DND-41 (cell line): Measurements from ENCODE around the gene LCT.

Source experiments
- ATAC-seq: fragments of 200-7000 bp; cut with Tn5 transposase; 3 replicates; pipeline ENCODE4 v1.9.1; 2021; ENCODE audit warnings: low read depth; ENCODE audit not compliant: insufficient read depth
- DNase-seq: peaks from one replicate; pipeline ENCODE4 v3.0.0-alpha.2; 2020
- H2AFZ ChIP-seq: 2 replicates; pipeline ENCODE4 v1.6.0; 2012; ENCODE audit warnings: low read depth, low read length
- H3K27ac ChIP-seq: 2 replicates; pipeline ENCODE4 v1.5.1; 2012; ENCODE audit warnings: low read length, inconsistent platforms
- H3K27me3 ChIP-seq: fragments of 200-600 bp; sonication (generic); 2 replicates; pipeline ENCODE4 v1.6.0; 2012; ENCODE audit warnings: low read length, mild to moderate bottlenecking, inconsistent platforms; ENCODE audit not compliant: insufficient read depth, poor library complexity
- H3K36me3 ChIP-seq: 2 replicates; pipeline ENCODE4 v1.5.1; 2012; ENCODE audit warnings: low read length, inconsistent platforms; ENCODE audit not compliant: insufficient read depth
- H3K4me1 ChIP-seq: 2 replicates; pipeline ENCODE4 v1.5.1; 2012; ENCODE audit warnings: mild to moderate bottlenecking, low read length; ENCODE audit not compliant: insufficient read depth
- H3K4me2 ChIP-seq: 2 replicates; pipeline ENCODE4 v1.6.0; 2012; ENCODE audit warnings: mild to moderate bottlenecking, moderate library complexity, low read length, inconsistent platforms; ENCODE audit not compliant: insufficient read depth
- H3K4me3 ChIP-seq, 2 experiments: fragments of 200-600 bp in 1 of 2; shearing (Covaris generic) in 1 of 2; 2 replicates each; pipeline ENCODE4 v1.5.1; 2012 to 2016; ENCODE audit warnings: inconsistent platforms in 2 of 2, low read length in 2 of 2, mild to moderate bottlenecking in 2 of 2, low read depth in 1 of 2, moderate library complexity in 1 of 2
- H3K79me2 ChIP-seq: 2 replicates; pipeline ENCODE4 v1.6.0; 2012; ENCODE audit warnings: low read length, inconsistent platforms; ENCODE audit not compliant: insufficient read depth
- H3K9ac ChIP-seq: 2 replicates; pipeline ENCODE4 v1.6.0; 2012; ENCODE audit warnings: low read depth, mild to moderate bottlenecking, inconsistent platforms, low read length, moderate library complexity
- H3K9me3 ChIP-seq: 2 replicates; pipeline ENCODE4 v1.5.1; 2012; ENCODE audit warnings: low read length, moderate library complexity, mild to moderate bottlenecking, inconsistent platforms; ENCODE audit not compliant: insufficient read depth, severe bottlenecking
- H4K20me1 ChIP-seq: 2 replicates; pipeline ENCODE4 v1.6.0; 2012; ENCODE audit warnings: low read length; ENCODE audit not compliant: insufficient read depth
- CTCF ChIP-seq: IDR thresholded peaks from 2 replicates; pipeline ENCODE4 v1.5.1; 2012; ENCODE audit warnings: borderline replicate concordance, low read length, moderate library complexity, mild to moderate bottlenecking; ENCODE audit not compliant: poor library complexity, severe bottlenecking; ENCODE audit errors: extremely low read depth
- EZH2 ChIP-seq: IDR thresholded peaks from 3 replicates; pipeline ENCODE4 v1.6.1; 2012; ENCODE audit warnings: borderline replicate concordance, low read depth, mild to moderate bottlenecking, moderate library complexity, low read length, inconsistent platforms; ENCODE audit not compliant: severe bottlenecking

Gene LCT

DNA sequence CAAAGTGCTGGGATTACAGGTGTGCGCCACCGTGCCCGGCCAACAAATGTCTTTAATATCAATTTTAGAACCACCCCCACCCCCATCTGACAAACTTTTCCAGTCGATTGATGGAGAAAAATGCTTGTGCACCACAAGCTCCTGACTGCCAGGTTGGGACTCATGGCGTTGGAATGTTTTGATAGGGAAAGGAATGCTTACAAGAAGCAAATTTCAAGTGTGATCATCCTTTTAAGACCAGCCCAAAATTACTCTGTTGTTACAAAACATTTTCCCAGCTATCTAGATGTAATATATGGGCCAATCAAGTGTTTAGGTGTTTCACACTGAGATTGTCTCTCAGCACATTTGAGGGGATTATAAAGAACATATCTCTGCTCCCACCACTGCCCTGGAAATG, 50.2 kb downstream of the LCT start:
- Histone ChIP-seq H3K4me2 (no peak overlapping the region), H4K20me1 (no peaks in the 10 kb centered on the region), H3K27ac (no peak overlapping the region), H3K4me1 (peaks cover 8% of the 10 kb centered on the region), H3K9ac (no peak overlapping the region), H3K9me3 (no peaks in the 10 kb centered on the region), H3K79me2 (no peaks in the 10 kb centered on the region), H2AFZ (no peak overlapping the region), H3K4me3 (no peak overlapping the region), H3K27me3 (no peaks in the 10 kb centered on the region), H3K36me3 (peaks cover 68% of the 10 kb centered on the region)
- no peak for ATAC-seq
- TF ChIP-seq CTCF (no peak), EZH2 (no peak)
- DNase-seq = no peak

GRCh38 chr2:135785032-135785431, 52.0 kb downstream of the LCT start:
- no peak overlapping the region for H3K4me3 ChIP-seq
- H3K27ac ChIP-seq = no peak overlapping the region
- H3K27me3 ChIP-seq = no peaks in the 10 kb centered on the region
- no peak overlapping the region for H2AFZ ChIP-seq
- no peaks in the 10 kb centered on the region for H3K4me1 ChIP-seq
- no peaks in the 10 kb centered on the region for H3K79me2 ChIP-seq
- no peaks in the 10 kb centered on the region for H3K9me3 ChIP-seq
- no peaks in the 10 kb centered on the region for H4K20me1 ChIP-seq
- no peak overlapping the region for H3K4me2 ChIP-seq
- no peak overlapping the region for H3K9ac ChIP-seq
- DNase-seq (no peak), ATAC-seq (peak; percentile 55; the same call in 1 of the 3 replicates)
- TF ChIP-seq CTCF (peak; percentile 41), EZH2 (no peak)
- peaks cover 83% of the 10 kb centered on the region for H3K36me3 ChIP-seq

- no peak overlapping the region for H3K27ac ChIP-seq
- ATAC-seq = no peak
Observed at GRCh38 chr2:135783439-135783838, 53.5 kb downstream of the LCT start.

More at GRCh38 chr2:135783439-135783838, 53.5 kb downstream of the LCT start:
- peaks cover 87% of the 10 kb centered on the region for H3K36me3 ChIP-seq
- no peaks in the 10 kb centered on the region for H3K79me2 ChIP-seq
- no peaks in the 10 kb centered on the region for H3K27me3 ChIP-seq
- no peak overlapping the region for H2AFZ ChIP-seq
- no peaks in the 10 kb centered on the region for H3K9me3 ChIP-seq
- no peak for TF ChIP-seq EZH2
- no peak for TF ChIP-seq CTCF
- H3K4me1 ChIP-seq = no peaks in the 10 kb centered on the region
- H4K20me1 ChIP-seq = no peaks in the 10 kb centered on the region
- H3K9ac ChIP-seq = no peak overlapping the region; the same call in 1 of the 2 replicates
- H3K4me3 ChIP-seq = no peak overlapping the region
- DNase-seq = no peak
- no peak overlapping the region for H3K4me2 ChIP-seq
